HG03108 (cell line): ENCODE results near the gene NRXN3.

Source experiments
- ATAC-seq: cut with Tn5 transposase; IDR thresholded peaks from one replicate; pipeline ENCODE4 v1.9.1; 2021; ENCODE audit warnings: moderate library complexity; ENCODE audit not compliant: unreplicated experiment

Gene NRXN3

GRCh38 chr14:78240567-78240966, 70.4 kb downstream of the NRXN3 start:
- ATAC-seq: no peak

- no peak for ATAC-seq
Observed at GRCh38 chr14:78242086-78242485, 71.9 kb downstream of the NRXN3 start.

- no peak for ATAC-seq
Observed at GRCh38 chr14:78243187-78243586, 73.0 kb downstream of the NRXN3 start.

GRCh38 chr14:78245238-78245637, 75.1 kb downstream of the NRXN3 start:
- no peak for ATAC-seq

- ATAC-seq: no peak
Observed at GRCh38 chr14:78248501-78249090, 78.4 kb downstream of the NRXN3 start.

- ATAC-seq: no peak
Observed at GRCh38 chr14:78251308-78251707, 81.1 kb downstream of the NRXN3 start.

GRCh38 chr14:78253986-78254385, 83.8 kb downstream of the NRXN3 start:
- ATAC-seq: no peak

- no peak for ATAC-seq
Observed at GRCh38 chr14:78254911-78255461, 84.8 kb downstream of the NRXN3 start.

GRCh38 chr14:78259831-78260230, 89.7 kb downstream of the NRXN3 start:
- no peak for ATAC-seq

GRCh38 chr14:78278464-78279250, 108.5 kb downstream of the NRXN3 start:
- ATAC-seq: no peak

GRCh38 chr14:78282437-78282836, 112.3 kb downstream of the NRXN3 start:
- ATAC-seq: no peak

- no peak for ATAC-seq
Observed at GRCh38 chr14:78286210-78286609, 116.0 kb downstream of the NRXN3 start.

- ATAC-seq: no peak
Observed at GRCh38 chr14:78292003-78292402, 121.8 kb downstream of the NRXN3 start.

- no peak for ATAC-seq
Observed at GRCh38 chr14:78297858-78298257, 127.7 kb downstream of the NRXN3 start.

GRCh38 chr14:78298298-78298697, 128.1 kb downstream of the NRXN3 start:
- ATAC-seq: no peak

GRCh38 chr14:78302841-78303240, 132.7 kb downstream of the NRXN3 start:
- no peak for ATAC-seq

- ATAC-seq: no peak
Observed at GRCh38 chr14:78307671-78308070, 137.5 kb downstream of the NRXN3 start.

- ATAC-seq: no peak
Observed at GRCh38 chr14:78308079-78308478, 137.9 kb downstream of the NRXN3 start.

- ATAC-seq: no peak
Observed at GRCh38 chr14:78310272-78310671, 140.1 kb downstream of the NRXN3 start.

- ATAC-seq: no peak
Observed at GRCh38 chr14:78313499-78313898, 143.3 kb downstream of the NRXN3 start.

GRCh38 chr14:78314484-78314883, 144.3 kb downstream of the NRXN3 start:
- ATAC-seq: no peak

GRCh38 chr14:78316052-78316451, 145.9 kb downstream of the NRXN3 start:
- ATAC-seq: no peak
